Measurements from ENCODE around the gene RAVER2. TPM values are rescaled to one million over a fixed set of nuclear protein-coding genes. Genes with fewer than 3 reads are reported as not detected.
A peak's percentile ranks its signal among the peaks of the same experiment; 100 is the strongest.

RAVER2 gene
- total RNA-seq, 1 experiment from 2014 or later = 11.4 TPM

GRCh38 chr1:64703600-64703999, 41.3 kb upstream of the RAVER2 start:
- Histone ChIP-seq H3K36me3 (ENCODE audit: low read depth, low read length) (no peaks in the 10 kb centered on the region), H3K9me3 (ENCODE audit: low read length) (no peaks in the 10 kb centered on the region), H3K9ac (ENCODE audit: low read length) (no peak overlapping the region), H2AFZ (ENCODE audit: low read length) (no peak overlapping the region), H3K4me3 (ENCODE audit: low read length) (no peak overlapping the region), H3K4me2 (ENCODE audit: low read length) (no peak overlapping the region), H3K4me1 (ENCODE audit: insufficient read depth, low read length) (no peaks in the 10 kb centered on the region), H3F3A (ENCODE audit: low read length, unreplicated experiment) (no peaks in the 10 kb centered on the region), H3K27me3 (ENCODE audit: low read length) (no peaks in the 10 kb centered on the region), H4K20me1 (ENCODE audit: low read length) (no peaks in the 10 kb centered on the region), H3K79me2 (ENCODE audit: low read length) (no peaks in the 10 kb centered on the region), H3K9me2 (replicated peaks; ENCODE audit: low read length) (0 out of 2 replicates have a peak, but pooled peaks cover 3% of the 10 kb centered on the region), H3K27ac (ENCODE audit: low read length) (no peak overlapping the region)
- ATAC-seq (peak; percentile 31), DNase-seq (peak; percentile 31)
- ChIA-PET POLR2A (ENCODE audit: unreplicated experiment) (no interaction called here), CTCF (no interaction called here)
- intact Hi-C loops (cut with micrococcal nuclease) = no loop called here
- no peak for TF ChIP-seq EZH2 (IDR thresholded peaks at IDR 0.05; ENCODE audit: low read length, unreplicated experiment)
- BruUV-seq (replicated peaks) = no TSS peak

- H3K79me2 ChIP-seq (ENCODE audit: low read length) = no peaks in the 10 kb centered on the region
- ATAC-seq (no peak), DNase-seq (no peak)
- POLR2A ChIA-PET (ENCODE audit: unreplicated experiment) = no interaction called here
- no peak overlapping the region for H2AFZ ChIP-seq (ENCODE audit: low read length)
- no peak overlapping the region for H3K9ac ChIP-seq (ENCODE audit: low read length)
- no peaks in the 10 kb centered on the region for H3F3A ChIP-seq (ENCODE audit: low read length, unreplicated experiment)
- H3K4me2 ChIP-seq (ENCODE audit: low read length) = no peak overlapping the region
- no peak for TF ChIP-seq EZH2 (IDR thresholded peaks at IDR 0.05; ENCODE audit: low read length, unreplicated experiment)
- TF ChIP-seq, protein P1, sequence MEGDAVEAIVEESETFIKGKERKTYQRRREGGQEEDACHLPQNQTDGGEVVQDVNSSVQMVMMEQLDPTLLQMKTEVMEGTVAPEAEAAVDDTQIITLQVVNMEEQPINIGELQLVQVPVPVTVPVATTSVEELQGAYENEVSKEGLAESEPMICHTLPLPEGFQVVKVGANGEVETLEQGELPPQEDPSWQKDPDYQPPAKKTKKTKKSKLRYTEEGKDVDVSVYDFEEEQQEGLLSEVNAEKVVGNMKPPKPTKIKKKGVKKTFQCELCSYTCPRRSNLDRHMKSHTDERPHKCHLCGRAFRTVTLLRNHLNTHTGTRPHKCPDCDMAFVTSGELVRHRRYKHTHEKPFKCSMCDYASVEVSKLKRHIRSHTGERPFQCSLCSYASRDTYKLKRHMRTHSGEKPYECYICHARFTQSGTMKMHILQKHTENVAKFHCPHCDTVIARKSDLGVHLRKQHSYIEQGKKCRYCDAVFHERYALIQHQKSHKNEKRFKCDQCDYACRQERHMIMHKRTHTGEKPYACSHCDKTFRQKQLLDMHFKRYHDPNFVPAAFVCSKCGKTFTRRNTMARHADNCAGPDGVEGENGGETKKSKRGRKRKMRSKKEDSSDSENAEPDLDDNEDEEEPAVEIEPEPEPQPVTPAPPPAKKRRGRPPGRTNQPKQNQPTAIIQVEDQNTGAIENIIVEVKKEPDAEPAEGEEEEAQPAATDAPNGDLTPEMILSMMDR (conservative IDR thresholded peaks at IDR 0.05; ENCODE audit: low read depth, low read length) = no peak
- TF ChIP-seq EZH2phosphoT487 (IDR thresholded peaks at IDR 0.05; ENCODE audit: borderline replicate concordance, low read length) = no peak
- no peaks in the 10 kb centered on the region for H3K4me1 ChIP-seq (ENCODE audit: insufficient read depth, low read length)
- CTCF ChIA-PET = no interaction called here
- 0 out of 2 replicates have a peak, but pooled peaks cover 3% of the 10 kb centered on the region for H3K9me2 ChIP-seq (replicated peaks; ENCODE audit: low read length)
- H3K27me3 ChIP-seq (ENCODE audit: low read length) = no peaks in the 10 kb centered on the region
- H3K4me3 ChIP-seq (ENCODE audit: low read length) = no peak overlapping the region
- H3K36me3 ChIP-seq (ENCODE audit: low read depth, low read length) = no peaks in the 10 kb centered on the region
- no peaks in the 10 kb centered on the region for H4K20me1 ChIP-seq (ENCODE audit: low read length)
- intact Hi-C loops (cut with micrococcal nuclease) = no loop called here
- no TSS peak for BruUV-seq (replicated peaks)
- H3K9me3 ChIP-seq (ENCODE audit: low read length) = no peaks in the 10 kb centered on the region
- H3K27ac ChIP-seq (ENCODE audit: low read length) = no peak overlapping the region
Observed at GRCh38 chr1:64705591-64705990, 39.3 kb upstream of the RAVER2 start.

DNA sequence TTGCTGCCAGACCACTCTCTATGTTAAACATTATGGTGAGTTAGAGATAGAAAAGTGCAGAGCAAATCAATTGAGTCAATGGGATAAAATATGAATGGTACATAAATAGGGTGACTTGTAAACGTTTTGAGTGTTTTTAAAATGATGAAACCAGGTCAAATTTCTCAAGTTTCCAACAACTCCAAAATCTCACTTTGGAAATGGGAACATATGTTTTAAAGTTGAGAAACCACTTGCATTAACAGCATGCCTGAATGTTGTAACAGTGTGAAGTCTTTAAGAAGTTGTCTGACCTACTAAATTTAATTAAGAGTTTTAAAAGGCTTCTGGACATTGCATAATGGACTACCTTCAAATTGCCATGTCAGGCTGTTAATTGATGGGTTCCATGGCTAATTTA, 33.6 kb upstream of the RAVER2 start:
- DNase-seq (no peak), ATAC-seq (no peak)
- no peaks in the 10 kb centered on the region for H3K27me3 ChIP-seq (ENCODE audit: low read length)
- H2AFZ ChIP-seq (ENCODE audit: low read length) = no peak overlapping the region
- TF ChIP-seq EZH2 (IDR thresholded peaks at IDR 0.05; ENCODE audit: low read length, unreplicated experiment) = no peak
- TF ChIP-seq, protein P1 (conservative IDR thresholded peaks at IDR 0.05; ENCODE audit: low read depth, low read length) = no peak
- no peak for TF ChIP-seq EZH2phosphoT487 (IDR thresholded peaks at IDR 0.05; ENCODE audit: borderline replicate concordance, low read length)
- no peak overlapping the region for H3K27ac ChIP-seq (ENCODE audit: low read length)
- ChIA-PET CTCF (no interaction called here), POLR2A (ENCODE audit: unreplicated experiment) (interaction anchor here (0.6 kb wide), 1 partner anchor 450 kb away, joined by 3 read pairs; no protein-coding TSS in a partner anchor)
- H3K79me2 ChIP-seq (ENCODE audit: low read length) = no peaks in the 10 kb centered on the region
- H3K4me2 ChIP-seq (ENCODE audit: low read length) = no peak overlapping the region
- BruUV-seq (replicated peaks) = no TSS peak
- no peaks in the 10 kb centered on the region for H4K20me1 ChIP-seq (ENCODE audit: low read length)
- H3K9me2 ChIP-seq (replicated peaks; ENCODE audit: low read length) = 0 out of 2 replicates have a peak, but pooled peaks cover 3% of the 10 kb centered on the region
- no peaks in the 10 kb centered on the region for H3F3A ChIP-seq (ENCODE audit: low read length, unreplicated experiment)
- no peaks in the 10 kb centered on the region for H3K36me3 ChIP-seq (ENCODE audit: low read depth, low read length)
- H3K9me3 ChIP-seq (ENCODE audit: low read length) = no peaks in the 10 kb centered on the region
- intact Hi-C loops (cut with micrococcal nuclease) = no loop called here
- no peaks in the 10 kb centered on the region for H3K4me1 ChIP-seq (ENCODE audit: insufficient read depth, low read length)
- no peak overlapping the region for H3K9ac ChIP-seq (ENCODE audit: low read length)
- no peak overlapping the region for H3K4me3 ChIP-seq (ENCODE audit: low read length)
